A172 (cell line): ENCODE results near the gene PDE10A. TPM values are rescaled to one million over a fixed set of nuclear protein-coding genes. Genes with fewer than 3 reads are reported as not detected.
"Not testable (repeated sequence)": the region's sequence is repeated elsewhere in the genome, so short reads cannot be mapped to it uniquely, and the experiment has no call there.

Experiments used
- DNase-seq: peaks from one replicate; pipeline ENCODE4 v3.0.0-alpha.2; 2015; ENCODE audit warnings: low spot score
- total RNA-seq: library from RNA; depleted of rRNA; stranded (reverse); fragments of >200 nt; shearing (Covaris generic); gene quantifications from 2 replicates; pipeline ENCODE4 v1.2.3, GENCODE V29; 2014

PDE10A gene
- total RNA-seq, 1 experiment from 2014 or later, result 13.9 TPM

GRCh38 chr6:165551828-165552227 is 111.2 kb downstream of the PDE10A start:
- DNase-seq, result no peak

GRCh38 chr6:165548450-165548849 is 114.6 kb downstream of the PDE10A start:
- DNase-seq, result no peak

GRCh38 chr6:165545806-165546205 is 117.2 kb downstream of the PDE10A start:
- DNase-seq, result no peak

GRCh38 chr6:165543781-165544180 is 119.3 kb downstream of the PDE10A start:
- no peak for DNase-seq

- DNase-seq, result no peak
Observed at GRCh38 chr6:165536911-165537310, 126.1 kb downstream of the PDE10A start.

GRCh38 chr6:165519316-165519715 is 143.7 kb downstream of the PDE10A start:
- DNase-seq, result no peak

- DNase-seq, result peak; percentile 57
Observed at GRCh38 chr6:165515963-165516624, 146.9 kb downstream of the PDE10A start.

- no peak for DNase-seq
Observed at GRCh38 chr6:165514621-165515020, 148.4 kb downstream of the PDE10A start.

GRCh38 chr6:165511807-165512206 is 151.2 kb downstream of the PDE10A start:
- no peak for DNase-seq

- no peak for DNase-seq
Observed at GRCh38 chr6:165508321-165508869, 154.6 kb downstream of the PDE10A start.

GRCh38 chr6:165506657-165507056 is 156.4 kb downstream of the PDE10A start:
- DNase-seq, result no peak

GRCh38 chr6:165500214-165500907 is 162.7 kb downstream of the PDE10A start:
- not testable (repeated sequence) for DNase-seq

- DNase-seq, result no peak
Observed at GRCh38 chr6:165497472-165497871, 165.6 kb downstream of the PDE10A start.

GRCh38 chr6:165488624-165489295 is 174.3 kb downstream of the PDE10A start:
- no peak for DNase-seq

GRCh38 chr6:165487950-165488349 is 175.1 kb downstream of the PDE10A start:
- no peak for DNase-seq

- DNase-seq, result no peak
Observed at GRCh38 chr6:165487347-165487746, 175.7 kb downstream of the PDE10A start.

GRCh38 chr6:165486183-165487137 is 176.6 kb downstream of the PDE10A start:
- DNase-seq, result no peak

GRCh38 chr6:165484178-165484889 is 178.7 kb downstream of the PDE10A start:
- no peak for DNase-seq

- DNase-seq, result no peak
Observed at GRCh38 chr6:165481921-165482320, 181.1 kb downstream of the PDE10A start.

GRCh38 chr6:165480916-165481315 is 182.1 kb downstream of the PDE10A start:
- DNase-seq, result no peak

GRCh38 chr6:165478581-165478980 is 184.5 kb downstream of the PDE10A start:
- no peak for DNase-seq
